Epidermal melanocyte (primary cell): ENCODE measurements around the gene DDX20.

Experiments used
- DNase-seq: peaks from one replicate; pipeline ENCODE4 v3.0.0; 2011; ENCODE audit warnings: low spot score; ENCODE audit not compliant: insufficient read length

DDX20 gene

GRCh38 chr1:111747947-111748346 is 7.8 kb upstream of the DDX20 start:
- DNase-seq, result no peak

GRCh38 chr1:111749628-111750027 is 6.1 kb upstream of the DDX20 start:
- no peak for DNase-seq

- no peak for DNase-seq
Observed at GRCh38 chr1:111750856-111751255, 4.8 kb upstream of the DDX20 start.

GRCh38 chr1:111751906-111752575 is 3.7 kb upstream of the DDX20 start:
- DNase-seq, result no peak

- no peak for DNase-seq
Observed at GRCh38 chr1:111754984-111755330, 744 bp upstream of the DDX20 start.

GRCh38 chr1:111756124-111756513 is 418 bp downstream of the DDX20 start:
- DNase-seq, result no peak

GRCh38 chr1:111758373-111758772 is 2.7 kb downstream of the DDX20 start:
- DNase-seq, result no peak

GRCh38 chr1:111761717-111762116 is 6.0 kb downstream of the DDX20 start:
- DNase-seq, result no peak

GRCh38 chr1:111762332-111762731 is 6.6 kb downstream of the DDX20 start:
- DNase-seq, result no peak

GRCh38 chr1:111768023-111768422 is 12.3 kb downstream of the DDX20 start:
- no peak for DNase-seq

GRCh38 chr1:111768625-111769024 is 12.9 kb downstream of the DDX20 start:
- no peak for DNase-seq

- DNase-seq, result peak; percentile 56
Observed at GRCh38 chr1:111769517-111770146, 13.9 kb downstream of the DDX20 start.

GRCh38 chr1:111770916-111771315 is 15.2 kb downstream of the DDX20 start:
- no peak for DNase-seq

- no peak for DNase-seq
Observed at GRCh38 chr1:111775966-111776365, 20.3 kb downstream of the DDX20 start.

GRCh38 chr1:111776391-111776790 is 20.7 kb downstream of the DDX20 start:
- no peak for DNase-seq

GRCh38 chr1:111776861-111777260 is 21.2 kb downstream of the DDX20 start:
- no peak for DNase-seq

- no peak for DNase-seq
Observed at GRCh38 chr1:111777301-111777700, 21.6 kb downstream of the DDX20 start.

- DNase-seq, result no peak
Observed at GRCh38 chr1:111778066-111778465, 22.4 kb downstream of the DDX20 start.

- no peak for DNase-seq
Observed at GRCh38 chr1:111778541-111779051, 22.9 kb downstream of the DDX20 start.

GRCh38 chr1:111779546-111779945 is 23.8 kb downstream of the DDX20 start:
- no peak for DNase-seq

GRCh38 chr1:111784273-111784901 is 28.7 kb downstream of the DDX20 start:
- DNase-seq, result no peak

- DNase-seq, result no peak
Observed at GRCh38 chr1:111786669-111787207, 31.0 kb downstream of the DDX20 start.
